ENCODE results near the gene C9orf50. TPM values are rescaled to one million over a fixed set of nuclear protein-coding genes. Genes with fewer than 3 reads are reported as not detected.

The C9orf50 gene
- polyA plus RNA-seq, 4 donors, result 0.09 to 0.27 TPM; not detected in 2

DNA sequence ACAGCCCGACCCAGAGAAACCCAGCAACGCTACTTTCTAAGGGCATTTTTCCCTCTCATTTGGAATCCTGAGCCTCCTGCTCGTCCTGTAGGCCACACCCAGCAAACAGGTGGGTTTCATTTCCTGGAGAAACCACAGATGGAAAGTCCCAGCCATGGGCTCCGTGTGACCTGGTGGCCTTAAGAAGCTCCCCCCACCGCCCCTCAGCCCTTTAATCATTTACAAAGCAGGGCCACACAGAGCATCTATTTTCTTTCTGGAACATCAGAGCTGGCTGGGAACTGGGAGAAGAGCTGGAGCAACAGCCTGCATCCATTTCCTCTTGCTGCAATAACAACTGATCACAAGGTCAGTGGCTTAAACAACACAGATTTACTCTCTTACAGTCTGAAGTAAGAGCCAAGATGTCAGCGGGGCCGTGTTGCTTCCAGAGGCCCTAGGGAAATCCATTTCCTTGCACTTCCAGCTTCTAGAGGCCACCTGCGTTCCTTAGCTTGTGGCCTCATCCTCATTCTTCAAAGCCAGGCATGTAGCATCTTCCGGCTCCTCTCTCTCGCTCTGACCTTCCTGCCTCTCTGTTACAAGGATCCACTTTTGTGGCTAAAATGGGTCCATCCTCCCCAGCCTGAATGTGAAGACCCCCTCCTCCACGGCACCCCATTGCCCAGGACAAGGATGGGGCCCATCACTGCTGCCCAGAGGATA lies 40.5 kb downstream of the C9orf50 start:
- H3K27me3 ChIP-seq (ENCODE audit: control insufficient read depth in 3 of 3, insufficient read depth in 3 of 3, low read length in 3 of 3), result no peaks in the 10 kb centered on the region
- 63 to 71% (median 68%) methylated on average over 11 of the region's 11 CpGs for WGBS, 3 donors
- peak in 1 of 2 donors; percentile 59 for DNase-seq
- peak overlapping the region in 1 of 3 donors; percentile 41 for H3K27ac ChIP-seq (ENCODE audit: low read depth in 1 of 3, low read length in 2 of 3)
- peaks cover 0 to 17% (median 3%) of the 10 kb centered on the region in 3 donors for H3K4me1 ChIP-seq (ENCODE audit: control insufficient read depth in 3 of 3, insufficient read depth in 2 of 3, low read depth in 1 of 3, low read length in 2 of 3)
- H3K36me3 ChIP-seq (ENCODE audit: control insufficient read depth in 3 of 3, insufficient read depth in 2 of 3, low read depth in 1 of 3, low read length in 3 of 3), result no peaks in the 10 kb centered on the region
- no peak overlapping the region for H3K4me3 ChIP-seq (ENCODE audit: low read depth in 1 of 3, low read length in 3 of 3)
- peaks cover 0 to 5% of the 10 kb centered on the region in 2 donors for H3K9me3 ChIP-seq (ENCODE audit: control insufficient read depth in 2 of 2, insufficient read depth in 1 of 2, low read depth in 1 of 2, low read length in 1 of 2)
- no peak for FAIRE-seq

DNA sequence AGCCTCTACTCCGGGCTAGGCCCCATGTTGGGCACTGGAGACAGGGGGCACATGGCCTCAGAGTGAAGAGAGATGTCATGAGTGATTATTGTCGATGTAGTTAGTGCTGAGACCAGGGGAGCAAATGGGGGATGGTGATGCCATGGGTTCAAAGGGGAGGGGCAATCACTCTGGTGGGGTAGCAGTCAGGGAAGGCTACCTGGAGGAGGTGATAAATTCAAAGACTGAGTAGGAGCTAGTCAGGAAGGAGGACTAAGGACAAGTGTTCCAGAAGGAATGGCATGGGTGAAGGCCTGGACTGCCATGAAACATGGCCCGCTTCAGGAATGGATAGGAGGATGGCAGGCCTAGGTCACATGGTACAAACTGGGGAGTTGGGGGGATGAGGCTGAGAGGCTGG lies 41.6 kb downstream of the C9orf50 start:
- no peak overlapping the region for H3K27ac ChIP-seq (ENCODE audit: low read depth in 1 of 3, low read length in 2 of 3)
- H3K9me3 ChIP-seq (ENCODE audit: control insufficient read depth in 2 of 2, insufficient read depth in 1 of 2, low read depth in 1 of 2, low read length in 1 of 2), result peaks cover 0 to 8% of the 10 kb centered on the region in 2 donors
- H3K27me3 ChIP-seq (ENCODE audit: control insufficient read depth in 3 of 3, insufficient read depth in 3 of 3, low read length in 3 of 3), result no peaks in the 10 kb centered on the region
- peaks cover 0 to 13% (median under 1%) of the 10 kb centered on the region in 3 donors for H3K4me1 ChIP-seq (ENCODE audit: control insufficient read depth in 3 of 3, insufficient read depth in 2 of 3, low read depth in 1 of 3, low read length in 2 of 3)
- 89 to 92% (median 90%) methylated on average over 3 of the region's 3 CpGs for WGBS, 3 donors
- H3K36me3 ChIP-seq (ENCODE audit: control insufficient read depth in 3 of 3, insufficient read depth in 2 of 3, low read depth in 1 of 3, low read length in 3 of 3), result no peaks in the 10 kb centered on the region
- no peak overlapping the region for H3K4me3 ChIP-seq (ENCODE audit: low read depth in 1 of 3, low read length in 3 of 3)
- DNase-seq (no peak), FAIRE-seq (no peak)

DNA sequence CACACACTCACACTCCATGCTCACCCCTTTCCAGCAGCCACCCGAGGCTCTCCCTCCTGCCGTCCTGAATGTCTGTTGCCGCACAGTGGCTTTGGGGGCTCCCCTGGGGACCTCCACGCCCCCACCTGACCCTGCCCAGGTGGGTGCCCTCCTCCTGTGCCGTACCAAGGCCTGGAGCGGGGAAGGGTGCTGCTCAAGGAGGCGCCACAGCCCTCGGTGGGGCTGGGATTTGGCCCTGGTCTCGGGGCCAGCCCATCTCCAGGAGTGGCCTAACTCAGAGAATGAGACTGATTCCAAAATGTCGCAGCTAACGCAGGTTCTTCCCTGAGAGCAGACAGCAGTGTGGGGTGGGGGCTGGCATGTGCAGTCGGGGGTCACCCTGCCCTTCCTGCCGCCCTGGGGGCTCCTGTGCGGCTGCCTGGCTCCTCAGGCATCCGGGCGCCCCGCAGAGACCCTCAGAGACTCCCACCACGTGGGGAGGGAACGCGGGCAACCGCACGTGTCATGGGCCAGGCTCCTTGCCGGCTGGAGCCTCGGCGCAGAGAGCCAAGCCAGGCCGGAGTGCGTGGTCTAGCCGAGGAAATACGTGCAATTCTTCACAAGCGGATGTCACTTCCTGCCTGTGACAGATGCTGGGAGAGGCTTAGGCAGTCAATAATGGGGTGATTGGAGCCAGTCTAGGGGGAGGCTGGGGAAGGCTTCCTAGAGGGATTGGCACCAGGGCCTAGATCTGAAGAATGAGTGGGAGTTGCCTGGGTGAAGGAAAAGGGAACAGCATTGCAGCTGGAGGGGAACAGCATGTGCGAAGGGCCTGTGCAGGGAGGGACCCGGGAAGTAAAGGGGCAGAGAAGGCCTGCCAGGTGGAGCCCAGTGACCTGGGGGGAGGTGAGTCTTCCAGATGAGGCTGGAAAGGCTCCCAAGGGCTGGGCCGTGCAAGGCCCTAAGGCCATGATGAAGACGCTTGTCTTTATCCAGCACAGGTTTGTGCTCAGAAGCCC lies 44.1 kb downstream of the C9orf50 start:
- FAIRE-seq, result no peak
- WGBS, 3 donors, result 70 to 89% (median 84%) methylated on average over 31 to 34 of the region's 34 CpGs
- Histone ChIP-seq H3K27ac (ENCODE audit: low read depth in 1 of 3, low read length in 2 of 3) (no peak overlapping the region), H3K36me3 (ENCODE audit: control insufficient read depth in 3 of 3, insufficient read depth in 2 of 3, low read depth in 1 of 3, low read length in 3 of 3) (no peaks in the 10 kb centered on the region), H3K4me1 (ENCODE audit: control insufficient read depth in 3 of 3, insufficient read depth in 2 of 3, low read depth in 1 of 3, low read length in 2 of 3) (peaks cover 0 to 11% (median 0%) of the 10 kb centered on the region in 3 donors), H3K9me3 (ENCODE audit: control insufficient read depth in 2 of 2, insufficient read depth in 1 of 2, low read depth in 1 of 2, low read length in 1 of 2) (peaks cover 0 to 15% of the 10 kb centered on the region in 2 donors), H3K27me3 (ENCODE audit: control insufficient read depth in 3 of 3, insufficient read depth in 3 of 3, low read length in 3 of 3) (no peaks in the 10 kb centered on the region), H3K4me3 (ENCODE audit: low read depth in 1 of 3, low read length in 3 of 3) (no peak overlapping the region)
- DNase-seq, result no peak

DNA sequence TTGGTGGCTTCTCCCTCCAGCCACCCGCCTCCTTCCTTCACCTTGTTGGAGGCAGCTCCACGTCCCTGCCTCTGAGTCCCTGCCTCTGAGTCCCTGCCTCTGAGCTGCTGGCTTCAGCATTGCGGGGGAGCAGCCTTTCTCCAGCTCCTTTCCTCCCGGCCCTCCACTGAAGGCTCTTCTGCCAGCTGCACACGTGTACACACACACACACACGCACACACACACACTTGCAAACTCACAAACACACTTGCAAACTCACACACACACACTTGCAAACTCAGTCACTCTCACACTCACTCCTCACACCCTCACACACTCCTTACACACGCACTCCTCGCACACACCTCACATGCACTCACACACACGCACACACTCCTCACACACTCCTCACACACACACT lies 45.1 kb downstream of the C9orf50 start:
- Histone ChIP-seq H3K4me3 (ENCODE audit: low read depth in 1 of 3, low read length in 3 of 3) (no peak overlapping the region), H3K9me3 (ENCODE audit: control insufficient read depth in 2 of 2, insufficient read depth in 1 of 2, low read depth in 1 of 2, low read length in 1 of 2) (peaks cover 0 to 15% of the 10 kb centered on the region in 2 donors), H3K4me1 (ENCODE audit: control insufficient read depth in 3 of 3, insufficient read depth in 2 of 3, low read depth in 1 of 3, low read length in 2 of 3) (peaks cover 0 to 11% (median 0%) of the 10 kb centered on the region in 3 donors), H3K27ac (ENCODE audit: low read depth in 1 of 3, low read length in 2 of 3) (peak overlapping the region in 1 of 3 donors; percentile 47), H3K36me3 (ENCODE audit: control insufficient read depth in 3 of 3, insufficient read depth in 2 of 3, low read depth in 1 of 3, low read length in 3 of 3) (no peaks in the 10 kb centered on the region), H3K27me3 (ENCODE audit: control insufficient read depth in 3 of 3, insufficient read depth in 3 of 3, low read length in 3 of 3) (no peaks in the 10 kb centered on the region)
- no peak for FAIRE-seq
- DNase-seq, result no peak
- 66 to 73% (median 69%) methylated on average over 9 of the region's 9 CpGs for WGBS, 3 donors

DNA sequence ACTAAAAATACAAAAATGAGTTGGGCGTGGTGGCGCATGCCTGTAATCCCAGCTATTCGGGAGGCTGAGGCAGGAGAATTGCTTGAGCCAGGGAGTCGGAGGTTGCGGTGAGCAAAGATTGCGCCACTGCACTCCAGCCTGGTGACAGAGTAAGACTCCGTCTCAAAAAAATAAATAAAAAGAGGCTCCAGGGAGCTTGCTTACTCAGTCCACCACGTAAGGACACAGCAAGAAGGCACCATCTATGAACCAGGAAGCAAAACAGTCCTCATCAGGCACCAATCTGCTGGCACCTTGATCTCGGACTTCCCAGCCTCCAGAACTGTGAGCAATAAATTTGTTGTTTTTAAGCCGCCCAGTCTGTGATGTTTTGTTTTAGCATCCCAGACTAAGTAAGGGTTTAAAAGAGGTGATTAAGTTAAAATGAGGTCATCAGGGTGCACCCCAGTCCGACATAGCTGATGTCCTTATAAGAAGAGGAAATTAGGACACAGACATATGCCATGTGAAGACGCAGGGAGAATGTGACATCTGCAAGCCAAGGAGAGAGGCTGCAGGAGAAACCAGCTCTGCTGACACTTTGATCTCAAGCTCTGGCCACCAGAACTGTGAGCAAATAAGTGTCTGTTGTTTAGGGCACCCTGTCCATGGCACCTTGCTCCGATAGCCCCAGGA lies 45.9 kb downstream of the C9orf50 start:
- no peaks in the 10 kb centered on the region for H3K36me3 ChIP-seq (ENCODE audit: control insufficient read depth in 3 of 3, insufficient read depth in 2 of 3, low read depth in 1 of 3, low read length in 3 of 3)
- DNase-seq, result no peak
- H3K27ac ChIP-seq (ENCODE audit: low read depth in 1 of 3, low read length in 2 of 3), result peak overlapping the region in 1 of 3 donors; percentile 47
- no peaks in the 10 kb centered on the region for H3K27me3 ChIP-seq (ENCODE audit: control insufficient read depth in 3 of 3, insufficient read depth in 3 of 3, low read length in 3 of 3)
- H3K4me1 ChIP-seq (ENCODE audit: control insufficient read depth in 3 of 3, insufficient read depth in 2 of 3, low read depth in 1 of 3, low read length in 2 of 3), result peaks cover 0 to 7% (median 4%) of the 10 kb centered on the region in 3 donors
- no peak overlapping the region for H3K4me3 ChIP-seq (ENCODE audit: low read depth in 1 of 3, low read length in 3 of 3)
- H3K9me3 ChIP-seq (ENCODE audit: control insufficient read depth in 2 of 2, insufficient read depth in 1 of 2, low read depth in 1 of 2, low read length in 1 of 2), result peaks cover 0 to 10% of the 10 kb centered on the region in 2 donors
- WGBS, 3 donors, result 64 to 81% (median 72%) methylated on average over 13 of the region's 13 CpGs
- FAIRE-seq, result no peak

DNA sequence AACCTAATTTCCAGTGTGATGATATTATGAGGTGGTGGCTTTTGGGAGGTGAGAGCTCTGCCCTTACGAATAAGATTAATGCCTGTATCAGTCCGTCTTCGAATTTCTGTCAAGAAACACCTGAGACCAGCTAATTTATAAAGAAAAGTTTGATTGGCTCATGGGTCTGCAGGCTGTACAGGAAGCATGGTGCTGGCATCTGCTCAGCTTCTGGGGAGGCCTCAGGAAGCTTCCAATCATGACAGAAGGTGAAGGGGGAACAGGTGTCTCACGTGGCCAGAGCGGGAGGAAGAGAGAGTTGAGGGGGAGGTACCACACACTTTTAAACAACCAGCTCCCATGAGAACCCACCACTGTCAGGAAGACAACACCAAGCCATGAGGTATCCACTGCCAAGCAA lies 46.9 kb downstream of the C9orf50 start:
- WGBS, 3 donors, result 91 to 96% (median 93%) methylated on average over 5 of the region's 5 CpGs
- Histone ChIP-seq H3K27ac (ENCODE audit: low read depth in 1 of 3, low read length in 2 of 3) (no peak overlapping the region), H3K4me3 (ENCODE audit: low read depth in 1 of 3, low read length in 3 of 3) (no peak overlapping the region), H3K27me3 (ENCODE audit: control insufficient read depth in 3 of 3, insufficient read depth in 3 of 3, low read length in 3 of 3) (no peaks in the 10 kb centered on the region), H3K4me1 (ENCODE audit: control insufficient read depth in 3 of 3, insufficient read depth in 2 of 3, low read depth in 1 of 3, low read length in 2 of 3) (peaks cover 0 to 10% (median 4%) of the 10 kb centered on the region in 3 donors), H3K9me3 (ENCODE audit: control insufficient read depth in 2 of 2, insufficient read depth in 1 of 2, low read depth in 1 of 2, low read length in 1 of 2) (peaks cover 0 to 10% of the 10 kb centered on the region in 2 donors), H3K36me3 (ENCODE audit: control insufficient read depth in 3 of 3, insufficient read depth in 2 of 3, low read depth in 1 of 3, low read length in 3 of 3) (no peaks in the 10 kb centered on the region)
- no peak for DNase-seq
- FAIRE-seq, result no peak

DNA sequence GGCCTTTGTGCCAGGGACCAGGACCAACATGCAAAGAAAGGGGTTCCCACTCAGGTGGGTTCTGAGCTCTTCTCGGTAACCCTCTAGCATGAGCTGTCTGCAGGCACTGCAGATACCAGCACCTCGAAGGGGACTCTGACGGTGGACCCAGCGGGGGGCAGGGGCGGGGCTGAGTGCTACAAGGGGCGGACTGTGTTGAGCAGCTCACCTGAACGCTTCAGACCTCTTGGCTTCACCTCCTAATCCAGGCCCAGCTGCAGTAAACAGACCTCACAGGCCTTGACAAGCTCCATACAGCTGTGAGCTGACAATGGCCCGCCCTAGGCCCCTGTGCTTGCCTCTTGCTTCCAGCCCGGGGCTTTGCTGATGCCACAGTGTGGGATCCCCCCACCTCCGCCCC lies 48.4 kb downstream of the C9orf50 start:
- Histone ChIP-seq H3K27ac (ENCODE audit: low read depth in 1 of 3, low read length in 2 of 3) (no peak overlapping the region), H3K36me3 (ENCODE audit: control insufficient read depth in 3 of 3, insufficient read depth in 2 of 3, low read depth in 1 of 3, low read length in 3 of 3) (no peaks in the 10 kb centered on the region), H3K27me3 (ENCODE audit: control insufficient read depth in 3 of 3, insufficient read depth in 3 of 3, low read length in 3 of 3) (no peaks in the 10 kb centered on the region), H3K4me1 (ENCODE audit: control insufficient read depth in 3 of 3, insufficient read depth in 2 of 3, low read depth in 1 of 3, low read length in 2 of 3) (peaks cover 0 to 19% (median 4%) of the 10 kb centered on the region in 3 donors), H3K9me3 (ENCODE audit: control insufficient read depth in 2 of 2, insufficient read depth in 1 of 2, low read depth in 1 of 2, low read length in 1 of 2) (peaks cover 0 to 10% of the 10 kb centered on the region in 2 donors), H3K4me3 (ENCODE audit: low read depth in 1 of 3, low read length in 3 of 3) (no peak overlapping the region)
- DNase-seq (no peak), FAIRE-seq (no peak)
- 85 to 90% (median 90%) methylated on average over 10 of the region's 10 CpGs for WGBS, 3 donors

DNA sequence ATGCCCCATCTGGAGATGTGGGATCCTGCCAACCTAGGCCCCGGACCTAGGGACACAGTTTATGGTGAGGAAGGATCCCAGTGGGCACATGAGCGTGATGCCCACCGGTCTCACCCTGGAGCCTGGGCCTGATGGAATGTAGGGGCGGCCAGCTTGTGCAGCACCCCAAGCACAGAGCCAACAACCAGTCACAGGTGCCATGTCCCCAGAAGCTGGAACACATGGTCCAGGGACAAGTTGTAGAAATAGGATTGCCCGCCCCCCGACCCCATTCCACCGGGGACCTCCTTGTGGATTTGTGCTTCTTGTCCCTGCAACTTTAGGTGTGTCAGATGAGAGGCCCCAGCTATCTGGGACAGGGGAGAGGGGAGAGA lies 48.9 kb downstream of the C9orf50 start:
- Histone ChIP-seq H3K9me3 (ENCODE audit: control insufficient read depth in 2 of 2, insufficient read depth in 1 of 2, low read depth in 1 of 2, low read length in 1 of 2) (peaks cover 0 to 10% of the 10 kb centered on the region in 2 donors), H3K36me3 (ENCODE audit: control insufficient read depth in 3 of 3, insufficient read depth in 2 of 3, low read depth in 1 of 3, low read length in 3 of 3) (no peaks in the 10 kb centered on the region), H3K27me3 (ENCODE audit: control insufficient read depth in 3 of 3, insufficient read depth in 3 of 3, low read length in 3 of 3) (no peaks in the 10 kb centered on the region), H3K4me1 (ENCODE audit: control insufficient read depth in 3 of 3, insufficient read depth in 2 of 3, low read depth in 1 of 3, low read length in 2 of 3) (peaks cover 0 to 19% (median 4%) of the 10 kb centered on the region in 3 donors), H3K4me3 (ENCODE audit: low read depth in 1 of 3, low read length in 3 of 3) (no peak overlapping the region), H3K27ac (ENCODE audit: low read depth in 1 of 3, low read length in 2 of 3) (no peak overlapping the region)
- DNase-seq (no peak), FAIRE-seq (no peak)
- WGBS, 3 donors, result 96 to 97% (median 96%) methylated on average over 7 of the region's 7 CpGs
